T-cell (primary cell): ENCODE measurements around the gene GAGE12J. TPM values are rescaled to one million over a fixed set of nuclear protein-coding genes. Genes with fewer than 3 reads are reported as not detected.

Experiments used
- ATAC-seq, 4 experiments: fragments of 200-7000 bp in 3 of 4; fragments of 150-1000 bp in 1 of 4; cut with Tn5 transposase; replicated peaks in 1 of 4; 1 replicate in 3 of 4; 2 replicates in 1 of 4; pipeline ENCODE4 v1.10.0; 2021; ENCODE audit warnings: moderate library complexity in 3 of 4, mild to moderate bottlenecking in 2 of 4, moderate number of reproducible peaks in 1 of 4
- CTCF ChIA-PET, 2 donors: fragments of 300-600 bp; sonication (Branson Sonifier 250); formaldehyde crosslinking; loops; one replicate each; lab custom pipeline; 2022; ENCODE audit warnings: antibody characterized with exemption in 2 of 2; lab: Charles Lee
- POLR2A ChIA-PET, 2 donors: fragments of 300-600 bp; sonication (Branson Sonifier 250); formaldehyde crosslinking; loops; one replicate each; lab custom pipeline; 2022; ENCODE audit warnings: antibody characterized with exemption in 2 of 2; lab: Charles Lee
- DNase-seq, 35 experiments: peaks; one replicate each; pipeline versions ENCODE4 v3.0.0 to v3.0.0-alpha.2; 2013 to 2023
- H3K27ac ChIP-seq: one replicate; pipeline ENCODE4 v1.5.1; 2013; ENCODE audit warnings: low read length
- H3K27me3 ChIP-seq, 2 experiments: replicated peaks in 1 of 2; 1 replicate in 1 of 2; 2 replicates in 1 of 2; pipeline versions ENCODE4 v1.6.1 to v1.7.0; 2013; ENCODE audit warnings: low read length in 1 of 2, mixed read lengths in 1 of 2; ENCODE audit not compliant: control insufficient read depth in 2 of 2, insufficient read depth in 2 of 2; ENCODE audit errors: extremely low read depth in 1 of 2
- H3K36me3 ChIP-seq, 2 donors: 1 replicate in 1 of 2; 2 replicates in 1 of 2; pipeline versions ENCODE4 v1.6.1 to v1.7.0; 2013; ENCODE audit warnings: low read length in 1 of 2; ENCODE audit not compliant: control insufficient read depth in 2 of 2, insufficient read depth in 1 of 2; ENCODE audit errors: extremely low read depth in 1 of 2
- H3K4me1 ChIP-seq, 2 experiments: 1 replicate in 1 of 2; 2 replicates in 1 of 2; pipeline versions ENCODE4 v1.6.1 to v1.7.0; 2013; ENCODE audit warnings: low read length in 2 of 2, mixed read lengths in 1 of 2; ENCODE audit not compliant: insufficient read depth in 2 of 2, control insufficient read depth in 1 of 2; ENCODE audit errors: extremely low read depth in 1 of 2
- H3K4me3 ChIP-seq, 2 donors: 1 replicate in 1 of 2; 2 replicates in 1 of 2; pipeline versions ENCODE4 v1.5.1 to v1.7.0; 2013; ENCODE audit warnings: mild to moderate bottlenecking in 2 of 2, low read length in 1 of 2, moderate library complexity in 1 of 2; ENCODE audit not compliant: control insufficient read depth in 1 of 2; ENCODE audit errors: extremely low read depth in 1 of 2
- H3K9me3 ChIP-seq: 2 replicates; pipeline ENCODE4 v1.7.0; 2013
- H3K27ac Mint-ChIP-seq, 2 donors: one replicate each; pipeline ENCODE4 v1.8.0; 2020 to 2021; ENCODE audit warnings: mild to moderate bottlenecking in 2 of 2, mixed read lengths in 2 of 2
- H3K27me3 Mint-ChIP-seq, 2 donors: one replicate each; pipeline ENCODE4 v1.8.0; 2021 to 2022; ENCODE audit warnings: mixed read lengths in 2 of 2
- H3K36me3 Mint-ChIP-seq: one replicate; pipeline ENCODE4 v1.8.0; 2021; ENCODE audit warnings: mixed read lengths
- H3K4me1 Mint-ChIP-seq, 3 donors: one replicate each; pipeline ENCODE4 v1.8.0; 2020 to 2022; ENCODE audit warnings: mixed read lengths in 3 of 3, mild to moderate bottlenecking in 1 of 3
- H3K4me3 Mint-ChIP-seq, 3 donors: one replicate each; pipeline ENCODE4 v1.8.0; 2020 to 2022; ENCODE audit warnings: mild to moderate bottlenecking in 3 of 3, mixed read lengths in 3 of 3, moderate library complexity in 3 of 3
- H3K9me3 Mint-ChIP-seq, 3 donors: one replicate each; pipeline ENCODE4 v1.8.0; 2020 to 2022; ENCODE audit warnings: mixed read lengths in 3 of 3
- WGBS: methylation state at CpG from one replicate; pipeline ENCODE4 v1.1.5; 2013; ENCODE audit warnings: missing lambda C conversion rate; ENCODE audit not compliant: insufficient coverage; 5-methylcytosine and 5-hydroxymethylcytosine counted together
- total RNA-seq, 35 experiments: library from RNA in 6 of 35; stranded (reverse) in 6 of 35; fragments of 120-200 nt in 1 of 35; gene quantifications; one replicate each; pipeline versions ENCODE4 v1.2.1 to v1.2.4 and lab custom pipeline; 2013 to 2026

The GAGE12J gene
- total RNA-seq, 5 donors from 2014 or later (not counting 1 experiment from before 2014, with no cell fraction given), result not detected

DNA sequence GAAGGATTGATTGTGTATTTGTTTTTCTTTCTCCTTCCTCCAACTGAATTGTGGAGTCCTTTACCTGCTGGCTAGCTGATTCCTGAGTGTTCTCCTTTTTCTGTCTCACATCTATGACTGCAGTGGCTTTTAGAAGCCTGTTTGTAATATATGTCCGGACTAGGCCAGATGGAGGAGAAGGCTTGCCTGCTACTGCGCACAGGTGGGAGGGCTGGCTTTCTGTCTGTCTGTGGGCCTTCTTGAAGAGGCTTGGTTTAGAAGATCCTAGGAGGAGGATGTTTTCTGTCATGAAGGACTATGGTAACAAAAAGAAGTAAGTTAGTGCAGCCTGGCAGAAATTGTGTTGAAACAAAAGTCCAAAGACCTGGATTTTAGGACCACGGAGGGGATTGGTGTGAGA, 43.8 kb upstream of the GAGE12J start:
- H3K36me3 Mint-ChIP-seq, result peaks cover 14% of the 10 kb centered on the region
- peak overlapping the region; percentile 47 for H3K27ac ChIP-seq
- H3K36me3 ChIP-seq, result no peaks in the 10 kb centered on the region
- H3K9me3 ChIP-seq, result no peaks in the 10 kb centered on the region
- CTCF ChIA-PET, result no interaction called here
- peaks cover 73 to 88% (median 76%) of the 10 kb centered on the region in 3 donors for H3K4me1 Mint-ChIP-seq
- ATAC-seq, result no peak
- H3K27me3 Mint-ChIP-seq, result peaks cover 0 to 5% of the 10 kb centered on the region in 2 donors
- H3K4me1 ChIP-seq, result peaks cover 30 to 81% of the 10 kb centered on the region in 2 experiments
- H3K4me3 Mint-ChIP-seq, result peak overlapping the region in 2 of 3 donors; percentile 52 to 78
- 78% methylated on average over 2 of the region's 3 CpGs for WGBS
- POLR2A ChIA-PET, result no interaction called here
- no peaks in the 10 kb centered on the region for H3K27me3 ChIP-seq
- no peaks in the 10 kb centered on the region for H3K9me3 Mint-ChIP-seq
- no peak for DNase-seq
- no peak overlapping the region for H3K4me3 ChIP-seq
- H3K27ac Mint-ChIP-seq, result peak overlapping the region; percentile 89 to 97

DNA sequence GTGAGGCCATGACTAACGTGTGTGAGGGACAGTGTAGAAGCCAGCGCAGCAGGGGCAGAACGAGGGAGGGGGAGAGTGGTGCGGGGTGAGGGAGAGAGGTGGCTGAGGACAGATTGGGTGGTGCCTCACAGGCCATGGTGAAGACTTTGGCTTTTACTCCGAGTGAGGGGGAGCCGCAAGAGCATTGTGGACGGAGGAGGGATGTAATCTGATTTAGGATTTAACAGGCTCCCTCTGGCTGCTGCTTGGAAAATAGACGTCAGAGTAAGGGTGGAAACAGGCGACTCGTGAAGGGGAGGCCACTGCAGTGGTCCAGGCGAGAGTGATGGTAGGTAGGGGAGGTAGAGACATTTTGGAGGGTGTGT, 39.2 kb upstream of the GAGE12J start:
- CTCF ChIA-PET, result no interaction called here
- POLR2A ChIA-PET, result no interaction called here
- Mint-ChIP-seq H3K27me3 (peaks cover 0 to 5% of the 10 kb centered on the region in 2 donors), H3K4me1 (peaks cover 34 to 55% (median 40%) of the 10 kb centered on the region in 3 donors), H3K9me3 (no peaks in the 10 kb centered on the region), H3K4me3 (peak overlapping the region in 1 of 3 donors; percentile 9), H3K27ac (peak overlapping the region in 1 of 2 donors; percentile 12), H3K36me3 (peaks cover 7% of the 10 kb centered on the region)
- Histone ChIP-seq H3K4me1 (peaks cover 8 to 41% of the 10 kb centered on the region in 2 experiments), H3K9me3 (no peaks in the 10 kb centered on the region), H3K36me3 (peaks cover 2 to 4% of the 10 kb centered on the region in 2 donors), H3K27ac (no peak overlapping the region), H3K4me3 (no peak overlapping the region), H3K27me3 (no peaks in the 10 kb centered on the region)
- WGBS, result 92% methylated on average over 2 of the region's 11 CpGs
- ATAC-seq, result no peak
- DNase-seq, result no peak

DNA sequence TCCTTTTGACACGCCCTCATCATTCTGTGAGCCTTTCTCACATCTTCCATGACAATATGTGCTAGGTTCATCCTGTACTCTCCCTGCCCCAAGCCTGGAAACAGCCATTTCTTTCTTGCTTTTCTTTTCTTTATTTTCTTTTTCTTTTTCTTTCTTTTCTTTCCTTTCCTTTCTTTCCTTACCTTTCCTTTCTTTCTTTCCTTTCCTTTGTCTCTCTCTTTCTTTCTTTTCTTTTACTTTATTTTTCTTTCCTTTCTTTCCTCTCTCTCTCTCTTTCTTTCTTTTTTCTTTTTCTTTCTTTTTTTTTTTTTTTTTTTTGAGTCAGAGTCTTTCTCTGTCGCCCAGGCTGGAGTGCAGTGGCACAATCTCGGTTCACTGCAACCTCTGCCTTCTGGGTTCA, 37.6 kb upstream of the GAGE12J start:
- no CpG with 5 or more reads among the region's 3 CpGs for WGBS
- Mint-ChIP-seq H3K27ac (peak overlapping the region; percentile 24 to 71), H3K4me3 (no peak overlapping the region), H3K4me1 (peaks cover 33 to 55% (median 37%) of the 10 kb centered on the region in 3 donors), H3K27me3 (peaks cover 0 to 10% of the 10 kb centered on the region in 2 donors), H3K36me3 (peaks cover 7% of the 10 kb centered on the region), H3K9me3 (no peaks in the 10 kb centered on the region)
- DNase-seq, result no peak
- H3K4me1 ChIP-seq, result peaks cover 0 to 30% of the 10 kb centered on the region in 2 experiments
- ATAC-seq, result no peak
- H3K4me3 ChIP-seq, result no peak overlapping the region
- no peaks in the 10 kb centered on the region for H3K27me3 ChIP-seq
- ChIA-PET POLR2A (interaction anchor here (0.7 kb wide), 2 partner anchors 235 to 386 kb away, joined by 4 to 6 read pairs; no protein-coding TSS in a partner anchor), CTCF (interaction anchor here in 1 of 2 donors (0.7 kb wide), 1 partner anchor 682 kb away, joined by 5 read pairs; no protein-coding TSS in a partner anchor)
- H3K27ac ChIP-seq, result no peak overlapping the region
- H3K9me3 ChIP-seq, result no peaks in the 10 kb centered on the region
- peaks cover 2 to 4% of the 10 kb centered on the region in 2 donors for H3K36me3 ChIP-seq

DNA sequence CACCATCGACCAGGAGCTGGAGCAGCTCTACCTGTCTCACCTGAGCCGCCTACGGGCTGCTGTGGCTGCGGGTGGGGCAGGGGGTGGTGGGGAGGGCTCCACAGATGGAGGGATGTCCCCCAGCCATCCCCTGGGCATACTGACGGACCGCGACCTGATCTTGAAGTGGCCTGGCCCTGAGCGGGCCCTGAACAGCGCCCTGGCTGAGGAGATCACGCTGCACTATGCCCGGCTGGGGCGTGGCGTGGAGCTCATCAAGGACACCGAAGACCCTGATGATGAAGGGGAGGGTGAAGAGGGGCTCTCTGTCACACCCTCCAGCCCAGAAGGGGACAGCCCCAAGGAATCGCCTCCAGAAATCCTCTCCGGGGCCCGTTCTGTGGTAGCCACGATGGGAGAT, 35.7 kb upstream of the GAGE12J start:
- ATAC-seq (no peak), DNase-seq (no peak)
- ChIA-PET POLR2A (no interaction called here), CTCF (no interaction called here)
- peaks cover 2 to 4% of the 10 kb centered on the region in 2 donors for H3K36me3 ChIP-seq
- Mint-ChIP-seq H3K27me3 (peaks cover 0 to 11% of the 10 kb centered on the region in 2 donors), H3K4me3 (no peak overlapping the region), H3K4me1 (peaks cover 21 to 44% (median 39%) of the 10 kb centered on the region in 3 donors), H3K27ac (no peak overlapping the region), H3K36me3 (peaks cover 7% of the 10 kb centered on the region), H3K9me3 (no peaks in the 10 kb centered on the region)
- no peak overlapping the region for H3K4me3 ChIP-seq
- 100% methylated on average over 5 of the region's 18 CpGs for WGBS
- no peaks in the 10 kb centered on the region for H3K27me3 ChIP-seq
- peaks cover 0 to 21% of the 10 kb centered on the region in 2 experiments for H3K4me1 ChIP-seq
- H3K9me3 ChIP-seq, result no peaks in the 10 kb centered on the region
- H3K27ac ChIP-seq, result no peak overlapping the region

DNA sequence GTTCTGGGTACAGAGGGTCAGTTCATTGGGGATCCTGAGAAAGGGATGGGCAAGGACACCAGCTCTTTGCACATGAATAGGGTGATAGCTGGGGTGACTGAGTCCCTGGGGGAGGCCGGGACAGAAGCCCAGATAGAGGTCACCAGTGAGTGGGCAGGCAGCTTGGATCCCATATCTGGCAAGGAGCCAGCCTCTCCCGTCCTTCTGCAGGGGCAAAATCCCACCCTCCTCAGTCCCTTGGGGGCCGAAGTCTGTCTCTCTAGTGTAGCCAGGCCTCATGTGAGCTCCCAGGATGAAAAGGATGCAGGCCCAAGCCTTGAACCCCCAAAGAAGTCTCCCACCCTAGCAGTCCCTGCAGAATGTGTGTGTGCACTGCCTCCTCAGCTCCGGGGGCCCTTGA, 35.3 kb upstream of the GAGE12J start:
- Histone ChIP-seq H3K36me3 (peaks cover 2 to 4% of the 10 kb centered on the region in 2 donors), H3K4me1 (peaks cover 0 to 18% of the 10 kb centered on the region in 2 experiments), H3K27ac (no peak overlapping the region), H3K27me3 (no peaks in the 10 kb centered on the region), H3K4me3 (no peak overlapping the region), H3K9me3 (no peaks in the 10 kb centered on the region)
- ChIA-PET CTCF (no interaction called here), POLR2A (no interaction called here)
- DNase-seq (no peak), ATAC-seq (no peak)
- Mint-ChIP-seq H3K9me3 (no peaks in the 10 kb centered on the region), H3K4me1 (peaks cover 20 to 44% (median 41%) of the 10 kb centered on the region in 3 donors), H3K36me3 (peaks cover 7% of the 10 kb centered on the region), H3K4me3 (no peak overlapping the region), H3K27me3 (peaks cover 0 to 11% of the 10 kb centered on the region in 2 donors), H3K27ac (no peak overlapping the region)
- 100% methylated on average over 1 of the region's 4 CpGs for WGBS

DNA sequence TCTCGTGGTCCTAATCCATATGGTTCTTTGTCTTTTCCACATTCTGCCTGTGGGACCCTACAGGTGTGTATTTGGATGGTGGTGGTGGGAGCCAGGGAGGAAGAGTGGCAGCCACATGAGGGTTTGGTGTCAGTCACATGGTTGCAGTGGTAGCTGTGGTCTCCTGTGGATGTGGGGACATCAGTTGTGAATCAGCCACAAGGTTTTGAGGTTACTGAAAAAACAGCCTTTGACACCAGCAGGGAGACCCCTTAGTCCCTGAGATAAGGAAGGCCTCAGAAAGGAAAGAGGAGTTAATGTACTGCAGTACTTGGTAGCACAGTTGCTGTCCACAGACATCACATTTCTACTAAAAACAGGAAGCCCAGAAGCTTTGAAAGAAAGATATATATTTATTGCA, 34.2 kb upstream of the GAGE12J start:
- Mint-ChIP-seq H3K9me3 (no peaks in the 10 kb centered on the region), H3K4me3 (no peak overlapping the region), H3K27me3 (peaks cover 0 to 8% of the 10 kb centered on the region in 2 donors), H3K36me3 (peaks cover 1% of the 10 kb centered on the region), H3K27ac (peak overlapping the region in 1 of 2 donors; percentile 25), H3K4me1 (peaks cover 27 to 45% (median 45%) of the 10 kb centered on the region in 3 donors)
- H3K4me3 ChIP-seq, result no peak overlapping the region
- ChIA-PET POLR2A (no interaction called here), CTCF (no interaction called here)
- ATAC-seq (peak in 1 of 4 experiments; percentile 32), DNase-seq (no peak)
- no CpG with 5 or more reads among the region's 1 CpG for WGBS
- peaks cover 0 to 20% of the 10 kb centered on the region in 2 experiments for H3K4me1 ChIP-seq
- H3K36me3 ChIP-seq, result peaks cover 2 to 4% of the 10 kb centered on the region in 2 donors
- H3K9me3 ChIP-seq, result no peaks in the 10 kb centered on the region
- H3K27me3 ChIP-seq, result no peaks in the 10 kb centered on the region
- no peak overlapping the region for H3K27ac ChIP-seq
